Progenitor cell of endocrine pancreas (in vitro differentiated cells): Measurements from ENCODE around the gene HCN2. TPM values are rescaled to one million over a fixed set of nuclear protein-coding genes. Genes with fewer than 3 reads are reported as not detected.

Source experiments
- DNase-seq: peaks from one replicate; pipeline ENCODE4 v3.0.0; 2021; ENCODE audit warnings: low spot score; ENCODE audit not compliant: unreplicated experiment
- H3K27ac Mint-ChIP-seq: 2 replicates; pipeline ENCODE4 v1.8.0; 2021; ENCODE audit warnings: mild to moderate bottlenecking, moderate library complexity, mixed read lengths
- H3K27me3 Mint-ChIP-seq: 2 replicates; pipeline ENCODE4 v1.8.0; 2021; ENCODE audit warnings: mixed read lengths
- H3K36me3 Mint-ChIP-seq: 2 replicates; pipeline ENCODE4 v1.8.0; 2022; ENCODE audit warnings: mixed read lengths; ENCODE audit not compliant: insufficient read depth
- H3K4me1 Mint-ChIP-seq: 2 replicates; pipeline ENCODE4 v1.8.0; 2021; ENCODE audit warnings: low read depth, mixed read lengths
- H3K4me3 Mint-ChIP-seq: 2 replicates; pipeline ENCODE4 v1.8.0; 2021; ENCODE audit warnings: low read depth, mild to moderate bottlenecking, moderate library complexity, mixed read lengths
- H3K9me3 Mint-ChIP-seq: 2 replicates; pipeline ENCODE4 v1.8.0; 2021; ENCODE audit warnings: low read depth, mixed read lengths
- total RNA-seq: library from RNA; stranded (reverse); gene quantifications from 2 replicates; pipeline ENCODE4 v1.2.1, GENCODE V29; 2021
- TF ChIP-seq, protein P1 (sequence below): fragments of 200-600 bp; sonication (generic); IDR thresholded peaks from one replicate; pipeline ENCODE4 v1.5.0; 2021; ENCODE audit warnings: antibody characterized with exemption, mild to moderate bottlenecking; ENCODE audit not compliant: unreplicated experiment

The HCN2 gene
- total RNA-seq, 1 donor from 2014 or later = 0.34 TPM

GRCh38 chr19:640606-641189, 51.0 kb downstream of the HCN2 start:
- Mint-ChIP-seq H3K27ac (no peak overlapping the region), H3K4me3 (no peak overlapping the region), H3K9me3 (no peaks in the 10 kb centered on the region), H3K36me3 (peaks cover 2% of the 10 kb centered on the region), H3K27me3 (peaks cover 19% of the 10 kb centered on the region), H3K4me1 (no peaks in the 10 kb centered on the region)
- TF ChIP-seq, protein P1, sequence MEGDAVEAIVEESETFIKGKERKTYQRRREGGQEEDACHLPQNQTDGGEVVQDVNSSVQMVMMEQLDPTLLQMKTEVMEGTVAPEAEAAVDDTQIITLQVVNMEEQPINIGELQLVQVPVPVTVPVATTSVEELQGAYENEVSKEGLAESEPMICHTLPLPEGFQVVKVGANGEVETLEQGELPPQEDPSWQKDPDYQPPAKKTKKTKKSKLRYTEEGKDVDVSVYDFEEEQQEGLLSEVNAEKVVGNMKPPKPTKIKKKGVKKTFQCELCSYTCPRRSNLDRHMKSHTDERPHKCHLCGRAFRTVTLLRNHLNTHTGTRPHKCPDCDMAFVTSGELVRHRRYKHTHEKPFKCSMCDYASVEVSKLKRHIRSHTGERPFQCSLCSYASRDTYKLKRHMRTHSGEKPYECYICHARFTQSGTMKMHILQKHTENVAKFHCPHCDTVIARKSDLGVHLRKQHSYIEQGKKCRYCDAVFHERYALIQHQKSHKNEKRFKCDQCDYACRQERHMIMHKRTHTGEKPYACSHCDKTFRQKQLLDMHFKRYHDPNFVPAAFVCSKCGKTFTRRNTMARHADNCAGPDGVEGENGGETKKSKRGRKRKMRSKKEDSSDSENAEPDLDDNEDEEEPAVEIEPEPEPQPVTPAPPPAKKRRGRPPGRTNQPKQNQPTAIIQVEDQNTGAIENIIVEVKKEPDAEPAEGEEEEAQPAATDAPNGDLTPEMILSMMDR = no peak
- DNase-seq = no peak

- TF ChIP-seq, protein P1 = no peak
- Mint-ChIP-seq H3K27me3 (peaks cover 19% of the 10 kb centered on the region), H3K36me3 (peaks cover 4% of the 10 kb centered on the region), H3K4me3 (no peak overlapping the region), H3K9me3 (no peaks in the 10 kb centered on the region), H3K27ac (no peak overlapping the region), H3K4me1 (no peaks in the 10 kb centered on the region)
- DNase-seq = no peak
Observed at GRCh38 chr19:641702-642101, 52.0 kb downstream of the HCN2 start.

- no peak overlapping the region for H3K4me3 Mint-ChIP-seq
Observed at GRCh38 chr19:642767-643727, 53.4 kb downstream of the HCN2 start.

GRCh38 chr19:643736-644135, 54.1 kb downstream of the HCN2 start:
- DNase-seq = no peak
- H3K4me1 Mint-ChIP-seq = no peaks in the 10 kb centered on the region
- no peak overlapping the region for H3K27ac Mint-ChIP-seq
- no peaks in the 10 kb centered on the region for H3K9me3 Mint-ChIP-seq
- peaks cover 4% of the 10 kb centered on the region for H3K36me3 Mint-ChIP-seq
- H3K4me3 Mint-ChIP-seq = no peak overlapping the region
- peaks cover 5% of the 10 kb centered on the region for H3K27me3 Mint-ChIP-seq
- TF ChIP-seq, protein P1 = no peak

More at GRCh38 chr19:642767-643727, 53.4 kb downstream of the HCN2 start:
- H3K36me3 Mint-ChIP-seq = peaks cover 4% of the 10 kb centered on the region
- TF ChIP-seq, protein P1 = no peak
- H3K4me1 Mint-ChIP-seq = no peaks in the 10 kb centered on the region
- DNase-seq = no peak
- no peaks in the 10 kb centered on the region for H3K9me3 Mint-ChIP-seq
- H3K27ac Mint-ChIP-seq = no peak overlapping the region
- H3K27me3 Mint-ChIP-seq = peaks cover 9% of the 10 kb centered on the region

- no peak overlapping the region for H3K4me3 Mint-ChIP-seq
- H3K36me3 Mint-ChIP-seq = peaks cover 4% of the 10 kb centered on the region
- H3K4me1 Mint-ChIP-seq = no peaks in the 10 kb centered on the region
- TF ChIP-seq, protein P1 = no peak
- H3K27me3 Mint-ChIP-seq = peaks cover 1% of the 10 kb centered on the region
- DNase-seq = no peak
- H3K27ac Mint-ChIP-seq = no peak overlapping the region
- H3K9me3 Mint-ChIP-seq = no peaks in the 10 kb centered on the region
Observed at GRCh38 chr19:644363-644762, 54.7 kb downstream of the HCN2 start.
